Right renal pelvis (tissue), 4 donors: ENCODE data around the gene ISCU. TPM values are rescaled to one million over a fixed set of nuclear protein-coding genes. Genes with fewer than 3 reads are reported as not detected.
"Not testable (repeated sequence)": the region's sequence is repeated elsewhere in the genome, so short reads cannot be mapped to it uniquely, and the experiment has no call there.

Source experiments
- DNase-seq, 4 donors: peaks; one replicate each; pipeline ENCODE4 v3.0.0-alpha.2; 2013; ENCODE audit warnings: low read depth in 4 of 4, low spot score in 3 of 4, missing footprints in 1 of 4
- polyA plus RNA-seq, 4 donors: library from polyadenylated mRNA; unstranded; fragments of 120-200 nt; gene quantifications; one replicate each; pipeline ENCODE4 v1.2.1, GENCODE V29; 2013; ENCODE audit not compliant: insufficient read length in 4 of 4

The ISCU gene
- polyA plus RNA-seq, 4 donors, result 119 to 133 (median 124) TPM

- DNase-seq, result no peak
Observed at GRCh38 chr12:108586306-108586705, 23.9 kb downstream of the ISCU start.

DNA sequence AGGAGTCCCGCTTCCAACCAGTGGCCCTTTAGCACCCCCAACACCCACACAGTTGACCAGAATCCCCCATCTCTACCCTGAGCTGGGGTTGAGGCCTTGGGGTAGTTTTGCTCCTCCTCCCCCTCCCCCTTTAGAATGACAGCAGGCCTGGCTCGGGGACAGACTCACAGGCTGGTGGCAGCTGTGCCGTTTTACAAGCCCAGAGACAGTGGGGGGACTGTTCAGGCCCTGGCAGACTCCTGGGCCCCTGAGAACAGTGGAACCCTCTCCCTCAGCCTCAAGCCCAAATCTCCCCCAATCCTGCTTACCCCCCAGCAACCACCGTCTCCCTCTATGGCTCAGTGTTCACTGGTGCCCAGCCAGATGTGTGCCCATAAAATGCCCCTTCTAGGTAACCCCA is 25.4 kb downstream of the ISCU start:
- no peak for DNase-seq

DNA sequence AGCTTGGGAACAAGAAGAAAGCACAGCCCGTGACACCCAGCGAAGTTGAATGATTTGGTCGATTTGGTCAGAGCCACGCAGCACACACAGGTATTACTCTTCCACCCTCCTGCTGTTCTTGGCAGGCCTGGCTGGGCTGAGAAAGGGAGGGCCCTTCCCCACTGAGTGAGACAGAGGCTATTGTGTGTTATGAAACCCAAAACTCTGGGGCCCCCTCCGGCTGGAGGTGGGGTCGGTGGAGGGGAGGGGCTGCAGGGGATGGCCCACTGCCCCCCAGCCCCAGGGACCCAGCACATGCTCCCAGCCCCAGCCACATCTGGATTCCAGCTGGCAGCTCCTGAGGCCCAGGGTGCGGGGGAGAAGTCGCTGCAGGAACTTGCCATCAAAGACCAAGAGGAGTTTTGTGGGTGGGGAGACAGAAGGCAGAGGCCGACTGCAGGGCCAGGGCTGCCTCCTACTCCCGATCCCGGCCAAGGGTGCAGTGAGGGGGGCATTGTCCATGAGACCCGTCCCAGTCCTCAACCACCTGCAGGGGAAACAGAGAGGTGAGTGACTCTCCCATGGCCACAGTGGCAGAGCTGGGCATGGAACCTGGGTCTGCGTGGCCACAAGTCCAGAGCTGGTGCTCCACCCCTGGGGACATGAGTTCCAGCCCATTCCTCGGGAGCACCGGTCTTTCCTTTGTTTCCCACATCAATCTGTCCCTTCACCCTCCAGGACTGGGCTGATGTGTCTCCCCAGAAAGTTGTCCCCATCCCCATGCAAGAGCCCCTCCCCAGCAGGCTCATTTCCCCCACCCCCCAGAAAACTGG is 26.8 kb downstream of the ISCU start:
- peak in 1 of 4 donors; percentile 47 for DNase-seq

- DNase-seq, result no peak
Observed at GRCh38 chr12:108589840-108590229, 27.4 kb downstream of the ISCU start.

DNA sequence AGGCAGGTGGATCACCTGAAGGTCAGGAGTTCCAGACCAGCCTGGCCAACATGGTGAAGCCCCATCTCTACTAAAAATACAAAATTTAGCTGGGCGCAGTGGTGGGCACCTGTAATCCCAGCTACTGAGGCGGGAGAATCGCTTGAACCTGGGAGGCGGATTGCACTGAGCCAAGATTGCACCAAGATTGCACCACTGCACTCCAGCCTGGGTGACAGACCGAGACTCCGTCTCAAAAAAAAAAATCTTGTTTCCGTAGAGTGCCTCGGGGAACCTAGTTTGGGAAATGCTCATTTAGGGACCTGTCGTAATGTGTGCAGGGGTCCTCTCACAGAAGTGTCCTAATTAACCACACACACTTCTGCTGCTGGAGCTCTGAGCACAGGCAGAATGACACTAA is 28.1 kb downstream of the ISCU start:
- DNase-seq, result not testable (repeated sequence)

DNA sequence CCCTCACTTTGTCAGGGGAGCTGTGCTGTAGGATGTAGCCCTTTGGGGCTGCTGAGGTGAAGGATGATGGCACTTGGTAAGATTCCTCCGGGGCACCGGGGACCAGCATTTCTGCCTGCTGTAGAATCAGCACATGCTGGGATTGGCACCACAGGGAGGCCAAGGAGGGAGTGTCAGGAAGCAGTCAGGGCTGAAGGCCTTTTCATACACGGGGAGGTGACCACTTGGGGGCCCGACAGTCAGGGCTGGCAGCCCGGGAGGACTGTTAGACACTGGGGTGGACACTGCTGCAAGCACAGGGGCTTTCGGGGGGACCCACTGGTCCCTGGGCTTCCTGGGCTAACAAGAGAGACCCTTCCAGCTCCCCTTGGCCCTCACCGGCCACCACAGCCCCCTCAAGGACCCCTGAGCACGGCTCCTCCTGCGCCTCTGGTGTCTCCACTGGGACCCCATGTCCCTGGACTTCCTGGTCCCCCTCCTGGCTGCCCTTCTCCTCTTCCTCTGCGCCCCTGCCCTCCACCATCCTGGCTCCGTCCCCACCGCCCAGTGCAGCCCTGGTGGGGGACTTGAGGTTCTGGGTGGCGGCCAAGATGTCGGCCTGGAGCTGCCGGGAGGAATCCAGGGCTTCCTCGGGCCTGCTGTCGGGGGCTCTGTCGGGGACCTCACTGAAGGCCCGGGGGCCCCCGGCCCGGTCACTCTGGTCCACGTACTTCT is 29.0 kb downstream of the ISCU start:
- DNase-seq, result no peak

- DNase-seq, result no peak
Observed at GRCh38 chr12:108592033-108592909, 29.9 kb downstream of the ISCU start.

DNA sequence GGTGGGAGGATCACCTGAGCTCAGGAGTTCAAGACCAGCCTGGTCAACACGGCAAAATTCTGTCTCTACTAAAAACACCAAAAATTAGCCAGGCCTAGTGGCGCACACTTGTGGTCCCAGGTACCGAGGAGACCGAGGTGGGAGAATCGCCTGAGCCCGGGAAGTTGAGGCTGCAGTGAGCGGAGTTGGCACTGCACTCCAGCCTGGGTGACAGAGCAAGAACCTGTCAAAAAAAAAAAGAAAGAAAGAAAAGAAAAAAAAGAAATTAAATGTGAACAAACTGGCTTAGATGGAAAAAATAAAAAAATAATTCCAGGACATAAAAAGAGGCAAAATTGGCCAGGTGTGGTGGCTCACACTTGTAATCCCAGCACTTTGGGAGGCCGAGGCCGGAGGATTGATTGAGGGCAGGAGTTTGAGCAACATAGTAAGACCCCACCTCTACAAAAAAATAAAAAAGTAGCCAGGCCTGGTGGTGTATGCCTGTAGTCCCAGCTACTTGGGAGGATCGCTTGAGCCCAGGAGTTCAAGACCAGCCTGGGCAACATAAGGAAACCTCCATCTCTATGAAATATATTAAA is 32.0 kb downstream of the ISCU start:
- no peak for DNase-seq

DNA sequence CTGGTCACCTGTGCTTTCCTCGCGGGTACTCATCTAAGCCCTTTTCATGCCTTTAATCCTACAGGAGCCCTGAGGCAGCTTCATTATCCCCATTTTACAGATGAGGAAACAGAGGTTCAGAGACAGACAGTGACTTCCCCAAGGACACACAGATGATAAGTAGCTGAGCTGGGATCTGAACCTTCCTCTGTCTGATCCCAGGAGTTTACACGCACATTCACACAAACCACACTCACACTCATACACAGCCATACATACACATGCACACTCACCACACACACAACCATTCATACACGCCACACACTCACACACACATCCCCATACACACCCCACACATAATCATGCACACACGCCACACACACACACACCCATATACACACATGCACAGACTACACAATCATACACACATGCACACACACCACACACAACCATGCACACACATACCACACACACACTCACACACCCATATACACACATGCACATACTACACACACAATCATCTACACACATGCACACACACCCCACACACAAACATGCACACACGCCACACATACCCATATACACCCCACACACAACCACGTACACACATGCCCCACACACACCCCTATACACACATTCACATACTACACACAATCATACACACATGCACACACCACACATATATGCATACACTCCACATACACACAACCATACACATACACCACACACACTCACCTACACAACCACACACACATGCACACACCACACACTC is 32.7 kb downstream of the ISCU start:
- no peak for DNase-seq

DNA sequence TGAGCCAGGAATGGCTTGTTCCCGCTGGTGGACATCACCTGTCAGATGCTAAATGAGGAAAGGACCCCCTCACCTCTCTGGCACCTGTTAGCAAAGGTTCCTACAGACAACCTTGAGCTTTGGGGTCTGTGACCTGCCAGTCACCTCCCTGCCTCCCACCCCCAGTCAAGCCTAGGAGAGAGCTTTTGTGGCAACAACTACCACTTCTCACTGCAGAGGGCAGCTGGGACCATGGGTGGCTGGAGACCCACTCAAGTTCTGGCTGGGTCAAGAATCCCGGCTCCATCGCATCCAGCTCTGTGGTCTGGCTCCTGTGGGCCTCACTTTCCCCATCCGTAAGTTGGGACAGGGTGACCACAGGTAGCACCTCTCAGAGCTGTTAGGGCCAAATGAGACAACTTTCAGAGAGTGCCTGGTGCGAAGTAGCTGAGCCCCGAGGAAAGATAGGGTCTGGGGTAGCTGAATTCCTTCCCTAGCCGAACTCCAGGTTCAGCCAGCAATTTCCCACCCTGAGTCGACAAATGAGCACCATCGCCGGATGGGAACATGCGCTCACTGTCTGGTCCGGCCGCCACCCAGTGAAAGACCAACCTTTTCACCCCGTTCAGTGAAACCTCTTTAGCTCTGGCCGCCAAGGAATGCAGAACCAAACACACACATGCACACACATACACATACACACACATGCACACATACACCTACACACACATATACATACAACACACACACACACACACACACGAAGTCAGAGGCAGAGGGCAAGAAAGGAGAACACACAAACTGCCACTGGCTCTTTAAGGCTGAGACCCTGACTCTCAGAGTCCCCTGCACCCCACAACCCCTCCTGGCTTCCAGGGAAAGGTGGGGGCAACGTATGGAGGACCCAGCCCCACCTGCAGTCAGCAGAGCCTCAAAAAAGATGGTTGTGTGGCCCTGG is 33.6 kb downstream of the ISCU start:
- no peak for DNase-seq

DNA sequence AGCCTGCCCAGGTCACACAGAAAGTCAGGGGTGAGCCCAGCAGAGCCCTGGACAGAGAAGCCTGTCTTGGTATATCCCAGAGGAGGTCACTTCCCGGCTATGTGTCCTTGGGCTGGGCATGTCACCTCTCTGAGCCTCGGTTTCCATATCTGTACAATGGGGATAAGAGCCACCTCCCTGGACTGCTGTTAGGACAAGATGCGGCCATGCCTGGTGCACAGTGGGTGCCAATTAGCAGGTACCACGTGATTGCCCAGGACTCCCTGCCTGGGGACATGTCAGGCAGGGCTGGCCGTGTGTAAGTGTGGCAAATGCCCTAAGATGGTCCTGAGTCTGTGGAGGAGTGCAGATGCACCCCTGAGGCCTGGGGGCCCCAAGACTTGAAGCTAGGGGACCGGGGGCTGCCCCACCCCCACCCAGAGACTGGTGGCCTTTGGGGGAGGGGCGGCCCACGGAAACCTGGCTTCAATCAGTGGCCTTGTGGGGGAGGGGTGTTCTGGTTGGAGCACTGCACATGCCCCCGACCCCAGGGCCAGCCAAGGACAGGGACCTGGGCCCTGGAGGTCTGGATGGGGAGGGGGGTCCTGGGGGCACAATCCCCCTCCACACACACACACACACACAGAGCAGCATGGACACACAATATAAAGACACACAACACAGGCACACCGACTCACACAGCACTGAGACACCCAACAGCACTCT is 34.6 kb downstream of the ISCU start:
- DNase-seq, result no peak

DNA sequence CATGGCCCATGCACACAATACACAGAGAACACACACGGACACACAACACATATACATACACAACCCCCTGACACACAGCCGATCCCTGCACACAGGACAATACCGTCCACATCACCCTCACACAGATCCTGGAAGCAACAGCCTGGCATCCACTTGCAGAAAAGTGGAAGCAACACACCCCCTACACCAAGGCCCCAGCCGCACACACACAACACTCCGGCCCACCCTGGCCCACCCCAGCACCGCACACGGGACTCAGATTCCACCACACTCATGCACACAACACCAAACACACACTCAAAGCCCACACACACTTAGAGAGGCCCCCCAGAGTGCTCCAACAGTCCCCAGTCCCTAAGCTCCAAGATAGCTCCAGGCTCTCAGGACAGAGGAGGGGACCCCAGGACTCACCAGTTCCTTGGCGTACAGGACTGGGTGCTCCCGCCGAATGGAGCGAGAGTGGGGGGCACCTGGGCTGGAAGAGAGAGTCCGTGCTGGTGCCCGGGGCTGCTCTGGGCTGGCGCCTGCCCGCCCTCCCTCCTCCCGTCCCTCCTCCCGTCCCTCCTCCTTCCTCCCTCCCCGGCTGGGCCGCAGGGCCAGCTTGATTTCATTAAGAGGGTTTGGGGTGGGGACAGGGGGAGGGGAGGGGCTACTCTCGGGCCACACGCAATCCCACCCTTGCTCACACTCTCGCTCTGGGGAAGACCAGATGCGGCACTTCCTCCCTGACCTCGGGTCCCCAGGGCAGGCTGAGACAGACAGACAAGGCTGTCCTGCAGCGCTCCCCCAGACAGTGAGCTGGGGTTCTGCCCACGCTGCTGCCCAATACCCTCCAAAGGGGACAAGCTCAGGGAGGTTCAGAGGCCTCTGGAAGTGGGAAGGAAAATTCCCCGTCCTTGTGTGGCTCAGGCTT is 35.4 kb downstream of the ISCU start, which contains the start of gene TMEM119:
TSS of gene TMEM119 (minus strand) at position 526 of the 913 bp plus-strand sequence. CDS start 5,701 bp downstream, outside the sequence.
- DNase-seq, result peak in 3 of 4 donors; percentile 47 to 56 (median 53)

DNA sequence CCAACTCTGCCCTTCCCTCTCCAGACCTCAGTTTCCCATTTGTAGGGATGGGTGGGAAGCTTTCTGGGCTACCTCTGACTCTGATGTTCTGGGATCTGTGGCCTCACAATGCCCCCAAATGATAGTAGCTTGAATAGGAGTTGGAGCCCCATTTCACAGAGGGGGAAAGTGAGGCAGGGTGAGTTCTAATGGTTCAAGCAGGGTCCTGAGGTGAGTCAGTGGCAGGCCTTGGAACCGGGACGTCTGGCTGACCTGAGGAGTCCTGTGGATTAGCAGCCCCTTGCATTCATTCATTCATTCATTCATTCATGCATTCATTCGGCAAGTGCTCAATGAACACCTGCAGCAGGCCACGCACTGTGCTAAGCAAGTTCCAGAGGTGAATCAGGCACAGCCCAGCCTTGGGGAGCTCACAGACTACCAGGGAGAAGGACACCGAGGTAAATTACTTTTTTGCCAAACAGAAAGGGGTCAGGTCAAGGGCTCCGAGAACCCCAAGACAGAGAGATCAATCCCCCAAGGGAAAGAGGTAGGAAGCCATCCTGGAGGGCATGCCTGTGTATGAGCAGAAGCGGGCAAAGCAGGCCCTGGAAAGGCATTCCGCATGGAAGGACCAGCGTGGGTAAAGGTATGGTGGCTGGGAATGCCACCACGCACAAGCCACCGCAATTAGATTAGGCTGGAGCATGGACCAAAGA is 36.3 kb downstream of the ISCU start:
- no peak for DNase-seq

DNA sequence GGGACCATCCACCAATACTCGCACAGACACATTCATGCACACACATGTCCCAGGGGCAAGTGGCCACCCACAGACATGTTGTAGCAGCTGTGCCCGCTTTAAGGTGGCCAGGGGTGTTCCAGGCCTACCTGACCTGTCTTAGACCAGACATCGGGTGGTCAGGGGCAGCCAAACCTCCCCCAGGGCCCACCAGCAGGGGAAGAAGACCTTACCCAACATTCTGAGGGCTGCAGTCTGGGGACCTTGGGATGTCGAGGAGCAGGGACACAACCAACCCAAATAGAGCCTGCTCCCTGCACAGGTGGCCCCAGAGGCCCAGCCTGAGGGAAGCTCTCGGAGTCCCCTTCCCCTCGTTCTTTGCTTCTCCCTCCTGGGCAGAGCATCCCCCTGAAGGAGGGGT is 37.1 kb downstream of the ISCU start:
- no peak for DNase-seq

DNA sequence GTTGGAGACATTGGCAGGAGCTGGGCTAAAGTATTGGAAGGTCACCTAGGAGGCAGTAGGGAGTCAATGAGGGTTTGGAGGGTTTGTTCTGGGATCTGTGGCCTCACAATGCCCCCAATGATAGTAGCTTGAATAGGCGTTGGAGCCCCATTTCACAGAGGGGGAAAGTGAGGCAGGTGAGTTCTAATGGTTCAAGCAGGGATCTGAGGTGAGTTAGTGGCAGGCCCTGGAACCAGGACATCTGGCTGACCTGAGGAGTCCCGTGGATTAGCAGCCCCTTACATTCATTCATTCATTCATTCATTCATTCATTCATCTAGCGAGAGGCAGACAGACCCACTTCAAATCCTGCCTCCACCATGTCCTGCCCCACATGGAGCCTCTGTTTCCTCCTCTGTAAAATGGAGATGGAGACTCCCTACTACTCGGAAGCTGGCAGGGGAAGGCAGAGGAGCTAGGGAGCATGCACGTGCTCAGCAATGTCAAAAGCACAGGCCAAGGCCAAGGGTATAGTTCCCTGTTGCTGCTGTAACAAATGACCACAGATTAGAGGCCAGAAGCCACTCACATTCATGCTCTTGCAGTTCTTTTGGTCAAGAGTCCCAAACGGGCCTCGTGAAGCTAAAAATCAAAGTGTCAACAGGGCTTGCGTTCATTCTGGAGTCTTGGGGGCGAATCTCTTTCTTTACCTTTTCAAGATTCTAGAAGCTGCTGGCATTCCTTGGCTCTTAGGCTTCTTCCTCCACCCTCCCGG is 37.7 kb downstream of the ISCU start:
- no peak for DNase-seq

DNA sequence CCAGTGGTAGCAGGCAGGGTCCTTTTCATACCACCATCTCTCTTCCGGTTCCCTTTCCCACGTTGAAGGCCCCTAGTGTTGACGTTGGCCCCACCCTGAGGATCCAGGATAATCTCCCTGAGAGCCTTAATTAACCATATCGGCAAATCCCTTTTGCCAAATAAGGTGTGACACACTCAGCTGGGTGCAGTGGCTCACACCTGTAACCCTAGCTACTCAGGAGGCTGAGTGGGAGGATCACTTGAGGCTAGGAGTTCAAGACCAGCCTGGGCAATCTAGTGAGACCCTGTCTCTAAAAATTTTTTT is 38.3 kb downstream of the ISCU start:
- DNase-seq, result no peak
